ENCODE results near the gene NCOR1. TPM values are rescaled to one million over a fixed set of nuclear protein-coding genes. Genes with fewer than 3 reads are reported as not detected.

Gene NCOR1
- total RNA-seq, 1 donor from 2014 or later = 137 TPM

GRCh38 chr17:15998031-15998562, 217.2 kb downstream of the NCOR1 start:
- peaks cover 21% of the 10 kb centered on the region for H3K4me1 ChIP-seq
- peak overlapping the region; percentile 98 for H3K27ac ChIP-seq
- peak overlapping the region; percentile 85 for H3K4me3 ChIP-seq
- TF ChIP-seq CTCF (IDR thresholded peaks at IDR 0.05) = no peak
- intact Hi-C loops (cut with DNase I) = no loop called here
- peaks cover 24% of the 10 kb centered on the region for H3K36me3 ChIP-seq
- no peaks in the 10 kb centered on the region for H3K27me3 ChIP-seq (ENCODE audit: low read depth)
- ATAC-seq = no peak
- DNase-seq = no peak
- H3K9me3 ChIP-seq = no peaks in the 10 kb centered on the region

DNA sequence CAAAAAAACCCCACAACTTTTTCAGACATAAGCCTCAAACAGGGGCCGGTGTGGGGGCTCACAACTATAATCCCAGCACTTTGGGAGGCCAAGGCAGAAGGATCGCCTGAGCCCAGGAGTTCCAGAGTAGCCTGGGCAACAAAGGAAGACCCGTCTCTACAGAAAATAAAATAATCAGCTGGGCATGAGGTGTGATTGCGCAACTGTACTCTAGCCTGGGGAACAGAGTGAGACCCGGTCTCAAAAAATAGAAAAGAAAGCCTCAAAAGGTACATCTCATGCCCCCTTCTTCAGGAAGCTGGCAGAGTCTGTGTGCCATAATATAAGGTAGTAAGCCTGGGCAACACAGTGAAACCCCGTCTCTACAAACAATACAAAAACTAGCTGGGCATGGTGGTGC, 219.0 kb downstream of the NCOR1 start:
- H3K4me1 ChIP-seq = peaks cover 16% of the 10 kb centered on the region
- H3K4me3 ChIP-seq = no peak overlapping the region
- H3K27me3 ChIP-seq (ENCODE audit: low read depth) = no peaks in the 10 kb centered on the region
- no peak for DNase-seq
- no peaks in the 10 kb centered on the region for H3K9me3 ChIP-seq
- intact Hi-C loops (cut with DNase I) = no loop called here
- no peak overlapping the region for H3K27ac ChIP-seq
- no peak for TF ChIP-seq CTCF (IDR thresholded peaks at IDR 0.05)
- no peak for ATAC-seq
- H3K36me3 ChIP-seq = peaks cover 23% of the 10 kb centered on the region

- Histone ChIP-seq H3K36me3 (peaks cover 84% of the 10 kb centered on the region), H3K9me3 (no peaks in the 10 kb centered on the region), H3K27ac (no peak overlapping the region), H3K4me3 (no peak overlapping the region), H3K4me1 (no peaks in the 10 kb centered on the region), H3K27me3 (ENCODE audit: low read depth) (no peaks in the 10 kb centered on the region)
- ATAC-seq = no peak
- intact Hi-C loops (cut with DNase I) = no loop called here
- no peak for DNase-seq
- no peak for TF ChIP-seq CTCF (IDR thresholded peaks at IDR 0.05)
These were observed 233.4 kb downstream of the NCOR1 start for GRCh38 chr17:15981646-15982580.

DNA sequence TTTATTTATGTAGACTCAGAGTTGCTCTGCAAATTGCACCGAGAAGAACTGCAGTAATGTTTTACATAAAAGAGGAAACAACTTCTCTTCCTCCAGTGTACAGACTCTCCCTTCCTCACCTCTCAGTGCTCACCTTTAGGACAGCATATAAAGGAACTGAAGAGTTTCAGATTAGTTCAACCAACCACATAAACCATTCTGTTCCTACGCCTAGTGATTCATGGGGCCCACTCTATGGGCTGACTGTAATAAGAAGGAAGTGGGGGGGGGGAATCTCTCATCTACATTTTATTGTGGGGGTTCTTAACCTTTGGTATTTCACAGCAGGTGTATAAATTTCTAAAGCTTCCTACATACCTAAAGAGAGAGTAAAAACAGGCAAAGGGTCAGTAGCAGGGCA, 234.1 kb downstream of the NCOR1 start:
- no peak for ATAC-seq
- Histone ChIP-seq H3K4me1 (no peaks in the 10 kb centered on the region), H3K9me3 (no peaks in the 10 kb centered on the region), H3K36me3 (peaks cover 84% of the 10 kb centered on the region), H3K4me3 (no peak overlapping the region), H3K27me3 (ENCODE audit: low read depth) (no peaks in the 10 kb centered on the region), H3K27ac (no peak overlapping the region)
- intact Hi-C loops (cut with DNase I) = no loop called here
- DNase-seq = no peak
- no peak for TF ChIP-seq CTCF (IDR thresholded peaks at IDR 0.05)

Other genes starting within 250 kb of the NCOR1 start
- 21.3 TPM for gene ZSWIM7, start 215.8 kb downstream of the NCOR1 start, total RNA-seq
- 36.0 TPM for gene TTC19, start 215.7 kb downstream of the NCOR1 start, total RNA-seq
- gene PIGL, start 1.7 kb upstream of the NCOR1 start, total RNA-seq = 24.3 TPM
- 17.3 TPM for gene CENPV, start 137.9 kb upstream of the NCOR1 start, total RNA-seq
- 1,803 TPM for gene UBB, start 165.6 kb upstream of the NCOR1 start, total RNA-seq
- 120 TPM for gene TRPV2, start 200.0 kb upstream of the NCOR1 start, total RNA-seq